Activated naive CD4-positive, alpha-beta T cell treated with anti-CD3 and anti-CD28 coated beads, Interleukin-2, amount 50 U/mL, for 72 hours (primary cell): ENCODE results near the gene TENM4. TPM values are rescaled to one million over a fixed set of nuclear protein-coding genes. Genes with fewer than 3 reads are reported as not detected.

Experiments used
- ATAC-seq, 2 donors: fragments of 150-1000 bp; cut with Tn5 transposase; 2 replicates each; pipeline ENCODE4 v1.10.0; 2021; ENCODE audit warnings: mild to moderate bottlenecking in 2 of 2, moderate library complexity in 2 of 2
- DNase-seq, 2 donors: peaks; one replicate each; pipeline ENCODE4 v3.0.0; 2021 to 2022; ENCODE audit warnings: low spot score in 2 of 2
- H3K27ac Mint-ChIP-seq, 2 donors: one replicate each; pipeline ENCODE4 v1.8.0; 2022; ENCODE audit warnings: mild to moderate bottlenecking in 2 of 2, mixed read lengths in 2 of 2
- H3K36me3 Mint-ChIP-seq, 2 donors: one replicate each; pipeline ENCODE4 v1.8.0; 2022; ENCODE audit warnings: mixed read lengths in 2 of 2
- H3K9me3 Mint-ChIP-seq, 2 donors: one replicate each; pipeline ENCODE4 v1.8.0; 2022; ENCODE audit warnings: mixed read lengths in 2 of 2
- total RNA-seq, 2 donors: library from RNA; stranded (reverse); gene quantifications; one replicate each; pipeline ENCODE4 v1.2.3, GENCODE V29; 2022

TENM4 gene
- total RNA-seq, 2 donors from 2014 or later, result not detected

GRCh38 chr11:79414041-79414440 is 26.8 kb downstream of the TENM4 start:
- DNase-seq (no peak), ATAC-seq (no peak)
- Mint-ChIP-seq H3K27ac (no peak overlapping the region), H3K9me3 (peaks cover 9 to 13% of the 10 kb centered on the region in 2 donors), H3K36me3 (peaks cover 0 to 13% of the 10 kb centered on the region in 2 donors)

DNA sequence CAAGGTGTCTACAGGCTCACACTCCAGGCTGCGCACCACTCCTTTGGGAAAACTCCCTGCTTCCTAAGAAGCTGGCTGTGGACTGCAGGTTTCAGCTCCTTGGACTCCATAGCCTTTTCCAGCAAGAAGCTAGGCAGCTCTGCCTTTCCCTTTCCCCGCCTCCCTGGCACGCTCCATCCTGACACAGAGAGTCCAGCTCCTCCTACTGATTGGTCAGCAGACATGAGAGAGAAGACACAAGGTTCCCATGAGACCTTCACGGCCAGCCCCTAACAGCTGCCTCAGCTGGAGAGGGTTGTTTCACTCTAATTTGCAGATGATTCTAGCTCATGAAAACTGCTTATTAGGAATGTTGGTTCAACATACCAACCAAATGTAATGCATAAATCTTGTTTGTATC is 27.6 kb downstream of the TENM4 start:
- H3K9me3 Mint-ChIP-seq, result peaks cover 6 to 9% of the 10 kb centered on the region in 2 donors
- no peak for ATAC-seq
- H3K36me3 Mint-ChIP-seq, result peaks cover 0 to 6% of the 10 kb centered on the region in 2 donors
- DNase-seq, result no peak
- H3K27ac Mint-ChIP-seq, result no peak overlapping the region

DNA sequence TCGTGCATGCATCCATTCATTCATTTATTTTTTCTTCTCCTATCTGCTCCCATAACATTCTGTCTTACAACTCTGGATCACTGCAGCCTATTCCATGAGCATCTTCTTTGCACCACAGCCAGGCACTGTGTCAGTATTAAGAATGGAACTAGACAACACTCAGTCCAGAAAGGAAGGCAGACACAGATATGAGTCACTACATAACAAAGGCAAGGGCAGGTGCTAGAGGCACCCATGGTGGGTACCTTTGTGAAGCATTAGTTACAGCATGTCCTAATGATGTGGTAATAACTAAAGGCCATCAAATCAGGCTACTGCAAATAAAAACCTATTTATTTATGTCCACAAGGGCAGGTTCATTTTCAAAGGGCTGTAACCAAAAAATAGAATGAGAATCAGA is 28.1 kb downstream of the TENM4 start:
- Mint-ChIP-seq H3K27ac (no peak overlapping the region), H3K36me3 (peaks cover 0 to 6% of the 10 kb centered on the region in 2 donors), H3K9me3 (peaks cover 6 to 9% of the 10 kb centered on the region in 2 donors)
- ATAC-seq (no peak), DNase-seq (no peak)

GRCh38 chr11:79409330-79409729 is 31.5 kb downstream of the TENM4 start:
- no peak for DNase-seq

DNA sequence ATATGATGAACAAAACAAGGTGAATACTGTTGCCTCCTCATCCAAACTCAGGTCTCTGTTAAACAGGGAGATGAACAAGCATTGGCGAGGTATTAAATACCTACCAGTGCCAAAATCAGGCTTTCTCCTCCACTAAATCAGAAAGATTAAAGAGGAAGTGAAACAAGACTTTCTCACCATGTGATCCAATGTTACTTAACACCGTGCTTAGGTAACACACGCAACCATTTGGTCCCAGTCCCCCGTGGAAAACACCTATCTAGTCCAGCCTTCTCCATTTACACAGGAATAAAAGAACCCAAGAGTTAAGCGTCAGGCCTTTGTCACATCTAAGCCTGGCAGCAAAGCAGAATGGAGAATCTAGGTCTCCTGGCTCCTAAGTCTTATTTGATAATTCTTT is 34.5 kb downstream of the TENM4 start:
- H3K36me3 Mint-ChIP-seq, result no peaks in the 10 kb centered on the region
- DNase-seq, result no peak
- ATAC-seq, result no peak
- H3K27ac Mint-ChIP-seq, result no peak overlapping the region
- peaks cover under 1 to 5% of the 10 kb centered on the region in 2 donors for H3K9me3 Mint-ChIP-seq

More at GRCh38 chr11:79409330-79409729, 31.5 kb downstream of the TENM4 start:
- H3K27ac Mint-ChIP-seq, result no peak overlapping the region
- H3K9me3 Mint-ChIP-seq, result peaks cover 5 to 6% of the 10 kb centered on the region in 2 donors
- ATAC-seq, result no peak
- no peaks in the 10 kb centered on the region for H3K36me3 Mint-ChIP-seq

GRCh38 chr11:79404806-79405205 is 36.0 kb downstream of the TENM4 start:
- ATAC-seq (no peak), DNase-seq (no peak)
- Mint-ChIP-seq H3K36me3 (no peaks in the 10 kb centered on the region), H3K27ac (no peak overlapping the region), H3K9me3 (peaks cover 0 to 5% of the 10 kb centered on the region in 2 donors)

- no peaks in the 10 kb centered on the region for H3K36me3 Mint-ChIP-seq
- peaks cover 0 to 5% of the 10 kb centered on the region in 2 donors for H3K9me3 Mint-ChIP-seq
- DNase-seq (no peak), ATAC-seq (no peak)
- H3K27ac Mint-ChIP-seq, result no peak overlapping the region
Observed at GRCh38 chr11:79404325-79404724, 36.5 kb downstream of the TENM4 start.

GRCh38 chr11:79403839-79404238 is 37.0 kb downstream of the TENM4 start:
- ATAC-seq (no peak), DNase-seq (no peak)
- Mint-ChIP-seq H3K27ac (no peak overlapping the region), H3K9me3 (peaks cover 0 to 5% of the 10 kb centered on the region in 2 donors), H3K36me3 (no peaks in the 10 kb centered on the region)

DNA sequence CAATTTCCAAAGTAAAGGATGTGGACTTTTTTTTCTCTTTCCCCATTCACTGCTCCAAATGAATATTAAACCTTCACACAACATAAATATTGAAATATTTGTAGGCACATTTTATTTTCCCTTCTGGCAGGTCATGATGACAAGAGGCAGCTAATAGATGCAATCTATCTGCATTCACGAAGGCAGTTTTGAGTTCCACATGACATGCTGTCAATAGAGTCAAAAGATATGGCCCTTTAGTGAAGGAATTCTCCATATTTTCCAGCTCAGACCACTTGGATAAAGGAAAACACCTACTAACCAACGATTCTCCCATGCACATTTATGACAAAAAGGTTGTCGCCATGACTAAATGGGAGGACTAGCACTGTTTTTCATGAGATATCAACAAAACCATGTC is 37.9 kb downstream of the TENM4 start:
- no peak for ATAC-seq
- H3K27ac Mint-ChIP-seq, result no peak overlapping the region
- no peaks in the 10 kb centered on the region for H3K36me3 Mint-ChIP-seq
- DNase-seq, result no peak
- H3K9me3 Mint-ChIP-seq, result no peaks in the 10 kb centered on the region

GRCh38 chr11:79400717-79401330 is 40.0 kb downstream of the TENM4 start:
- ATAC-seq (no peak), DNase-seq (peak in 1 of 2 donors; percentile 5)
- Mint-ChIP-seq H3K9me3 (no peaks in the 10 kb centered on the region), H3K36me3 (no peaks in the 10 kb centered on the region), H3K27ac (no peak overlapping the region)

- DNase-seq, result no peak
- ATAC-seq, result no peak
- Mint-ChIP-seq H3K36me3 (no peaks in the 10 kb centered on the region), H3K9me3 (no peaks in the 10 kb centered on the region), H3K27ac (no peak overlapping the region)
Observed at GRCh38 chr11:79400206-79400605, 40.6 kb downstream of the TENM4 start.

GRCh38 chr11:79397252-79397651 is 43.6 kb downstream of the TENM4 start:
- DNase-seq, result no peak
- H3K9me3 Mint-ChIP-seq, result peaks cover 0 to 4% of the 10 kb centered on the region in 2 donors
- H3K36me3 Mint-ChIP-seq, result no peaks in the 10 kb centered on the region
- H3K27ac Mint-ChIP-seq, result no peak overlapping the region
- no peak for ATAC-seq

GRCh38 chr11:79396674-79397073 is 44.2 kb downstream of the TENM4 start:
- no peak for ATAC-seq
- Mint-ChIP-seq H3K27ac (no peak overlapping the region), H3K36me3 (no peaks in the 10 kb centered on the region), H3K9me3 (peaks cover 0 to 4% of the 10 kb centered on the region in 2 donors)
- no peak for DNase-seq

- Mint-ChIP-seq H3K36me3 (no peaks in the 10 kb centered on the region), H3K27ac (no peak overlapping the region), H3K9me3 (peaks cover 0 to 4% of the 10 kb centered on the region in 2 donors)
- no peak for DNase-seq
- no peak for ATAC-seq
Observed at GRCh38 chr11:79396001-79396400, 44.8 kb downstream of the TENM4 start.

DNA sequence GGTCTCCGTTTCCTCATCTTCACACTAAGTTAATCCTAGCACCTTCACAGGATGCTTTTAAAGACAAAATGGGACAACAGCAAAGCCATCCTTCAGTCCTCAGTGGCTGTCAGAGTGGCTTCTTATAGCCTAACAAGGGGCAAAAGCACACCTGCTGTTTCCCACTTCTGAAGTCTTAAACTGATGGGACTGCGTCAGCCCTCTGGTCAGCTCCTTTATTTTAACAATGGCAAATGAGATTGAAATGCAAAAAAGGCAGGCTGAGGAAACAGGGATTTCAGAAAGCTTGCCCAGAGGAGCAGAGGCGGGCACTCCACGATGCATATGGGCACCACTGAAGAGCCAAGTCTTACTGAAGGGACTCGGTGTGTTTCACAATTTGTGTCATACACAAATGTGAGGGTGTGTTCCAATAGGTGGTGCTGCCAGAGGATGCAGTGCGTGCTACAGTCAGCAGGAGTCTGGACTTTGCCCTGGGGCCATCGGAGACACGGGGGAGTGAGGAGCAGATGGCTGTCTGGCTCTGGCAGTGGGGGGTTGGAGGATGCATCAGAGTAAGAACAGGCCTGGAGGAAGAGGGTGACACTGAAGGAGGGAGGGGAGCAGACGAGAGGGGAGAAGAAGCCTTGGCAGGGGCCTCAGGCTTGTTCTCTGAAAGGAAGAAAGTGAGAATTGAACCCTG is 47.3 kb downstream of the TENM4 start:
- H3K27ac Mint-ChIP-seq, result no peak overlapping the region
- ATAC-seq, result no peak
- DNase-seq, result no peak
- H3K36me3 Mint-ChIP-seq, result no peaks in the 10 kb centered on the region
- H3K9me3 Mint-ChIP-seq, result peaks cover 4 to 11% of the 10 kb centered on the region in 2 donors

- no peak overlapping the region for H3K27ac Mint-ChIP-seq
- no peaks in the 10 kb centered on the region for H3K36me3 Mint-ChIP-seq
- DNase-seq (no peak), ATAC-seq (no peak)
- H3K9me3 Mint-ChIP-seq, result peaks cover 5 to 13% of the 10 kb centered on the region in 2 donors
Observed at GRCh38 chr11:79392161-79392560, 48.7 kb downstream of the TENM4 start.

GRCh38 chr11:79390923-79391322 is 49.9 kb downstream of the TENM4 start:
- no peak for ATAC-seq
- H3K9me3 Mint-ChIP-seq, result peaks cover 5 to 13% of the 10 kb centered on the region in 2 donors
- no peak for DNase-seq
- H3K27ac Mint-ChIP-seq, result no peak overlapping the region
- H3K36me3 Mint-ChIP-seq, result no peaks in the 10 kb centered on the region

DNA sequence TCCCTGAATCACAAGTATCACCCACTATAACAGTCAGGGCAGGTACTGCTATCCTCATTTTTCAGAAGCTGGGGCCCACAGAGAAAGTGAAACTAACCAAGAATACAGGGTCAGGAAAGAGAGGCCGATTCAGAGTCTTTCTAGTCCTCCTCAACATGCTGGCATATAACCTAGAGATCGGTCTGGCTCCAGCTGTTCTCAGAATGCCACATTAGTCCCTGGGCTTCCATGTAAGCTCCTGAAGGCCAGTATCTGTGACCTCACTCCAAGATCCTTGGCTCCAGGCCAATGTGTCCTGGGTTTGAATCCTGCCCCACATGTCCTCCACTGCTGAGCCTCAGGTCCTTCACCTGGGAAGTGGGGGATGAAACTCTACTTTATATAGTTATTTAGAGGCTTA is 50.4 kb downstream of the TENM4 start:
- DNase-seq, result no peak

More for the DNA sequence above, 50.4 kb downstream of the TENM4 start:
- H3K9me3 Mint-ChIP-seq, result peaks cover 5 to 13% of the 10 kb centered on the region in 2 donors
- H3K27ac Mint-ChIP-seq, result no peak overlapping the region
- no peaks in the 10 kb centered on the region for H3K36me3 Mint-ChIP-seq
- no peak for ATAC-seq
